ENCODE measurements around the gene LRRC30.

GRCh38 chr18:7201096-7201495, 29.8 kb upstream of the LRRC30 start:
- no peak for TF ChIP-seq ZNF274 (IDR thresholded peaks at IDR 0.05; ENCODE audit: low read depth, low read length)
- TF ChIP-seq YY1 (IDR thresholded peaks at IDR 0.05; ENCODE audit: insufficient read depth, insufficient read length), result no peak

Measured in NT2/D1 (cell line).